ENCODE measurements around the gene ZNF521.
"Not testable (repeated sequence)": the region's sequence is repeated elsewhere in the genome, so short reads cannot be mapped to it uniquely, and the experiment has no call there.

Gene ZNF521

GRCh38 chr18:25047421-25047820 lies 304.5 kb downstream of the ZNF521 start:
- no peaks in the 10 kb centered on the region for H3K9me3 ChIP-seq (ENCODE audit: control insufficient read depth, insufficient read depth, low read length)
- no peak overlapping the region for H3K9ac ChIP-seq (ENCODE audit: low read depth, low read length)
- no peaks in the 10 kb centered on the region for H3K36me3 ChIP-seq (ENCODE audit: control insufficient read depth, insufficient read depth, low read length)
- H3K4me3 ChIP-seq (ENCODE audit: low read depth, low read length): peak overlapping the region; percentile 10
- H3K27me3 ChIP-seq (ENCODE audit: control insufficient read depth, insufficient read depth, low read length): peaks cover 96% of the 10 kb centered on the region
- peaks cover 5% of the 10 kb centered on the region for H3K4me1 ChIP-seq (ENCODE audit: control insufficient read depth, insufficient read depth, low read length)

GRCh38 chr18:25044694-25045093 lies 307.3 kb downstream of the ZNF521 start:
- Histone ChIP-seq H3K9me3 (ENCODE audit: control insufficient read depth, insufficient read depth, low read length) (no peaks in the 10 kb centered on the region), H3K4me3 (ENCODE audit: low read depth, low read length) (no peak overlapping the region), H3K36me3 (ENCODE audit: control insufficient read depth, insufficient read depth, low read length) (no peaks in the 10 kb centered on the region), H3K27me3 (ENCODE audit: control insufficient read depth, insufficient read depth, low read length) (peaks cover 79% of the 10 kb centered on the region), H3K4me1 (ENCODE audit: control insufficient read depth, insufficient read depth, low read length) (peaks cover 10% of the 10 kb centered on the region), H3K9ac (ENCODE audit: low read depth, low read length) (no peak overlapping the region)

GRCh38 chr18:25043104-25043503 lies 308.9 kb downstream of the ZNF521 start:
- peaks cover 10% of the 10 kb centered on the region for H3K4me1 ChIP-seq (ENCODE audit: control insufficient read depth, insufficient read depth, low read length)
- H3K36me3 ChIP-seq (ENCODE audit: control insufficient read depth, insufficient read depth, low read length): no peaks in the 10 kb centered on the region
- no peak overlapping the region for H3K9ac ChIP-seq (ENCODE audit: low read depth, low read length)
- no peaks in the 10 kb centered on the region for H3K9me3 ChIP-seq (ENCODE audit: control insufficient read depth, insufficient read depth, low read length)
- no peak overlapping the region for H3K4me3 ChIP-seq (ENCODE audit: low read depth, low read length)
- H3K27me3 ChIP-seq (ENCODE audit: control insufficient read depth, insufficient read depth, low read length): peaks cover 67% of the 10 kb centered on the region

- Histone ChIP-seq H3K9ac (ENCODE audit: low read depth, low read length) (no peak overlapping the region), H3K4me1 (ENCODE audit: control insufficient read depth, insufficient read depth, low read length) (peaks cover 8% of the 10 kb centered on the region), H3K9me3 (ENCODE audit: control insufficient read depth, insufficient read depth, low read length) (no peaks in the 10 kb centered on the region), H3K4me3 (ENCODE audit: low read depth, low read length) (no peak overlapping the region), H3K27me3 (ENCODE audit: control insufficient read depth, insufficient read depth, low read length) (peaks cover 65% of the 10 kb centered on the region), H3K36me3 (ENCODE audit: control insufficient read depth, insufficient read depth, low read length) (no peaks in the 10 kb centered on the region)
These were observed 309.3 kb downstream of the ZNF521 start for GRCh38 chr18:25042641-25043051.

- H3K36me3 ChIP-seq (ENCODE audit: control insufficient read depth, insufficient read depth, low read length): no peaks in the 10 kb centered on the region
- no peak overlapping the region for H3K9ac ChIP-seq (ENCODE audit: low read depth, low read length)
- H3K27me3 ChIP-seq (ENCODE audit: control insufficient read depth, insufficient read depth, low read length): peaks cover 36% of the 10 kb centered on the region
- H3K9me3 ChIP-seq (ENCODE audit: control insufficient read depth, insufficient read depth, low read length): no peaks in the 10 kb centered on the region
- no peak overlapping the region for H3K4me3 ChIP-seq (ENCODE audit: low read depth, low read length)
- peaks cover 6% of the 10 kb centered on the region for H3K4me1 ChIP-seq (ENCODE audit: control insufficient read depth, insufficient read depth, low read length)
These were observed 312.2 kb downstream of the ZNF521 start for GRCh38 chr18:25039781-25040180.

GRCh38 chr18:25038261-25038660 lies 313.7 kb downstream of the ZNF521 start:
- Histone ChIP-seq H3K4me3 (ENCODE audit: low read depth, low read length) (no peak overlapping the region), H3K4me1 (ENCODE audit: control insufficient read depth, insufficient read depth, low read length) (peaks cover 6% of the 10 kb centered on the region), H3K27me3 (ENCODE audit: control insufficient read depth, insufficient read depth, low read length) (peaks cover 26% of the 10 kb centered on the region), H3K9ac (ENCODE audit: low read depth, low read length) (no peak overlapping the region), H3K9me3 (ENCODE audit: control insufficient read depth, insufficient read depth, low read length) (no peaks in the 10 kb centered on the region), H3K36me3 (ENCODE audit: control insufficient read depth, insufficient read depth, low read length) (no peaks in the 10 kb centered on the region)

- no peak overlapping the region for H3K9ac ChIP-seq (ENCODE audit: low read depth, low read length)
- H3K4me3 ChIP-seq (ENCODE audit: low read depth, low read length): no peak overlapping the region
- H3K9me3 ChIP-seq (ENCODE audit: control insufficient read depth, insufficient read depth, low read length): no peaks in the 10 kb centered on the region
- peaks cover 5% of the 10 kb centered on the region for H3K27me3 ChIP-seq (ENCODE audit: control insufficient read depth, insufficient read depth, low read length)
- H3K4me1 ChIP-seq (ENCODE audit: control insufficient read depth, insufficient read depth, low read length): no peaks in the 10 kb centered on the region
- no peaks in the 10 kb centered on the region for H3K36me3 ChIP-seq (ENCODE audit: control insufficient read depth, insufficient read depth, low read length)
These were observed 318.1 kb downstream of the ZNF521 start for GRCh38 chr18:25033747-25034471.

- H3K4me3 ChIP-seq (ENCODE audit: low read depth, low read length); H3K27me3 ChIP-seq (ENCODE audit: control insufficient read depth, insufficient read depth, low read length); H3K9me3 ChIP-seq (ENCODE audit: control insufficient read depth, insufficient read depth, low read length); H3K4me1 ChIP-seq (ENCODE audit: control insufficient read depth, insufficient read depth, low read length); H3K36me3 ChIP-seq (ENCODE audit: control insufficient read depth, insufficient read depth, low read length); H3K9ac ChIP-seq (ENCODE audit: low read depth, low read length): not testable (repeated sequence)
These were observed 318.8 kb downstream of the ZNF521 start for GRCh38 chr18:25033175-25033574.

GRCh38 chr18:25029802-25030201 lies 322.2 kb downstream of the ZNF521 start:
- H3K4me3 ChIP-seq (ENCODE audit: low read depth, low read length): no peak overlapping the region
- H3K9me3 ChIP-seq (ENCODE audit: control insufficient read depth, insufficient read depth, low read length): no peaks in the 10 kb centered on the region
- no peaks in the 10 kb centered on the region for H3K36me3 ChIP-seq (ENCODE audit: control insufficient read depth, insufficient read depth, low read length)
- H3K9ac ChIP-seq (ENCODE audit: low read depth, low read length): no peak overlapping the region
- peaks cover 5% of the 10 kb centered on the region for H3K27me3 ChIP-seq (ENCODE audit: control insufficient read depth, insufficient read depth, low read length)
- H3K4me1 ChIP-seq (ENCODE audit: control insufficient read depth, insufficient read depth, low read length): no peaks in the 10 kb centered on the region

GRCh38 chr18:25019931-25020330 lies 332.0 kb downstream of the ZNF521 start:
- H3K36me3 ChIP-seq (ENCODE audit: control insufficient read depth, insufficient read depth, low read length): no peaks in the 10 kb centered on the region
- H3K9me3 ChIP-seq (ENCODE audit: control insufficient read depth, insufficient read depth, low read length): no peaks in the 10 kb centered on the region
- H3K4me1 ChIP-seq (ENCODE audit: control insufficient read depth, insufficient read depth, low read length): no peaks in the 10 kb centered on the region
- no peaks in the 10 kb centered on the region for H3K27me3 ChIP-seq (ENCODE audit: control insufficient read depth, insufficient read depth, low read length)
- no peak overlapping the region for H3K9ac ChIP-seq (ENCODE audit: low read depth, low read length)
- no peak overlapping the region for H3K4me3 ChIP-seq (ENCODE audit: low read depth, low read length)

- Histone ChIP-seq H3K4me3 (ENCODE audit: low read depth, low read length) (no peak overlapping the region), H3K27me3 (ENCODE audit: control insufficient read depth, insufficient read depth, low read length) (no peaks in the 10 kb centered on the region), H3K4me1 (ENCODE audit: control insufficient read depth, insufficient read depth, low read length) (no peaks in the 10 kb centered on the region), H3K9me3 (ENCODE audit: control insufficient read depth, insufficient read depth, low read length) (no peaks in the 10 kb centered on the region), H3K9ac (ENCODE audit: low read depth, low read length) (no peak overlapping the region), H3K36me3 (ENCODE audit: control insufficient read depth, insufficient read depth, low read length) (no peaks in the 10 kb centered on the region)
These were observed 332.7 kb downstream of the ZNF521 start for GRCh38 chr18:25019086-25019860.

GRCh38 chr18:25016666-25017065 lies 335.3 kb downstream of the ZNF521 start:
- Histone ChIP-seq H3K9ac (ENCODE audit: low read depth, low read length) (no peak overlapping the region), H3K4me1 (ENCODE audit: control insufficient read depth, insufficient read depth, low read length) (no peaks in the 10 kb centered on the region), H3K9me3 (ENCODE audit: control insufficient read depth, insufficient read depth, low read length) (no peaks in the 10 kb centered on the region), H3K4me3 (ENCODE audit: low read depth, low read length) (no peak overlapping the region), H3K36me3 (ENCODE audit: control insufficient read depth, insufficient read depth, low read length) (no peaks in the 10 kb centered on the region), H3K27me3 (ENCODE audit: control insufficient read depth, insufficient read depth, low read length) (no peaks in the 10 kb centered on the region)
